PFSK-1 (cell line): Measurements from ENCODE around the gene C19orf73.

Experiments used
- FOXP2 ChIP-seq: optimal IDR thresholded peaks from 2 replicates; pipeline ENCODE3; 2011; ENCODE audit warnings: borderline replicate concordance, control low read depth, inconsistent platforms; ENCODE audit not compliant: insufficient read depth; ENCODE audit errors: extremely low read length, extremely low read depth
- POLR2AphosphoS5 ChIP-seq: IDR thresholded peaks from 2 replicates; pipeline ENCODE4 v1.6.1; 2012; ENCODE audit warnings: low read depth, mild to moderate bottlenecking, control low read depth, low read length, moderate library complexity
- SIN3A ChIP-seq: IDR thresholded peaks from 2 replicates; pipeline ENCODE4 v1.6.1; 2012; ENCODE audit warnings: mild to moderate bottlenecking, low read length, moderate library complexity, borderline replicate concordance; ENCODE audit not compliant: insufficient read depth
- TAF1 ChIP-seq: IDR thresholded peaks from 2 replicates; pipeline ENCODE4 v1.6.1; 2012; ENCODE audit warnings: low read length, control low read depth, borderline replicate concordance; ENCODE audit not compliant: insufficient read depth
- TF ChIP-seq, protein P1 (sequence below), 2 experiments: IDR thresholded peaks; 2 replicates each; pipeline versions ENCODE4 v1.6.1 to v1.8.0; 2011 to 2012; ENCODE audit warnings: low read depth in 2 of 2, low read length in 2 of 2, control low read depth in 1 of 2, inconsistent platforms in 1 of 2, mild to moderate bottlenecking in 1 of 2, moderate library complexity in 1 of 2; ENCODE audit not compliant: insufficient read depth in 1 of 2

The C19orf73 gene

GRCh38 chr19:49084206-49085019 is 34.5 kb downstream of the C19orf73 start:
- TF ChIP-seq POLR2AphosphoS5 (no peak), TAF1 (no peak), SIN3A (no peak), FOXP2 (no peak)
- TF ChIP-seq, protein P1, sequence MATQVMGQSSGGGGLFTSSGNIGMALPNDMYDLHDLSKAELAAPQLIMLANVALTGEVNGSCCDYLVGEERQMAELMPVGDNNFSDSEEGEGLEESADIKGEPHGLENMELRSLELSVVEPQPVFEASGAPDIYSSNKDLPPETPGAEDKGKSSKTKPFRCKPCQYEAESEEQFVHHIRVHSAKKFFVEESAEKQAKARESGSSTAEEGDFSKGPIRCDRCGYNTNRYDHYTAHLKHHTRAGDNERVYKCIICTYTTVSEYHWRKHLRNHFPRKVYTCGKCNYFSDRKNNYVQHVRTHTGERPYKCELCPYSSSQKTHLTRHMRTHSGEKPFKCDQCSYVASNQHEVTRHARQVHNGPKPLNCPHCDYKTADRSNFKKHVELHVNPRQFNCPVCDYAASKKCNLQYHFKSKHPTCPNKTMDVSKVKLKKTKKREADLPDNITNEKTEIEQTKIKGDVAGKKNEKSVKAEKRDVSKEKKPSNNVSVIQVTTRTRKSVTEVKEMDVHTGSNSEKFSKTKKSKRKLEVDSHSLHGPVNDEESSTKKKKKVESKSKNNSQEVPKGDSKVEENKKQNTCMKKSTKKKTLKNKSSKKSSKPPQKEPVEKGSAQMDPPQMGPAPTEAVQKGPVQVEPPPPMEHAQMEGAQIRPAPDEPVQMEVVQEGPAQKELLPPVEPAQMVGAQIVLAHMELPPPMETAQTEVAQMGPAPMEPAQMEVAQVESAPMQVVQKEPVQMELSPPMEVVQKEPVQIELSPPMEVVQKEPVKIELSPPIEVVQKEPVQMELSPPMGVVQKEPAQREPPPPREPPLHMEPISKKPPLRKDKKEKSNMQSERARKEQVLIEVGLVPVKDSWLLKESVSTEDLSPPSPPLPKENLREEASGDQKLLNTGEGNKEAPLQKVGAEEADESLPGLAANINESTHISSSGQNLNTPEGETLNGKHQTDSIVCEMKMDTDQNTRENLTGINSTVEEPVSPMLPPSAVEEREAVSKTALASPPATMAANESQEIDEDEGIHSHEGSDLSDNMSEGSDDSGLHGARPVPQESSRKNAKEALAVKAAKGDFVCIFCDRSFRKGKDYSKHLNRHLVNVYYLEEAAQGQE (IDR thresholded peaks at IDR 0.05; ENCODE audit: insufficient read depth in 1 of 2, low read depth in 2 of 2, low read length in 2 of 2): no peak

GRCh38 chr19:49081273-49081672 is 37.7 kb downstream of the C19orf73 start:
- no peak for TF ChIP-seq POLR2AphosphoS5
- no peak for TF ChIP-seq FOXP2
- no peak for TF ChIP-seq TAF1
- TF ChIP-seq, protein P1 (IDR thresholded peaks at IDR 0.05; ENCODE audit: insufficient read depth in 1 of 2, low read depth in 2 of 2, low read length in 2 of 2): no peak
- TF ChIP-seq SIN3A: no peak

- TF ChIP-seq SIN3A (no peak), TAF1 (no peak), POLR2AphosphoS5 (no peak), FOXP2 (no peak)
- TF ChIP-seq, protein P1 (IDR thresholded peaks at IDR 0.05; ENCODE audit: insufficient read depth in 1 of 2, low read depth in 2 of 2, low read length in 2 of 2): no peak
Observed at GRCh38 chr19:49080392-49080791, 38.6 kb downstream of the C19orf73 start.

GRCh38 chr19:49073514-49074378 is 45.2 kb downstream of the C19orf73 start:
- no peak for TF ChIP-seq TAF1

- TF ChIP-seq TAF1 (no peak), POLR2AphosphoS5 (no peak), FOXP2 (no peak), SIN3A (no peak)
- TF ChIP-seq, protein P1 (IDR thresholded peaks at IDR 0.05; ENCODE audit: insufficient read depth in 1 of 2, low read depth in 2 of 2, low read length in 2 of 2): no peak
Observed at GRCh38 chr19:49071860-49072547, 46.9 kb downstream of the C19orf73 start.
